Activated CD4-positive, alpha-beta T cell treated with anti-CD3 and anti-CD28 coated beads, Interleukin-2, amount 50 U/mL, for 16 hours (primary cell): Measurements from ENCODE around the gene MFAP2.

ENCODE experiments used
- DNase-seq: peaks from one replicate; pipeline ENCODE4 v3.0.0-alpha.2; 2020

MFAP2 gene

GRCh38 chr1:17007121-17007520 is 26.7 kb upstream of the MFAP2 start:
- no peak for DNase-seq

GRCh38 chr1:17005365-17005740 is 24.9 kb upstream of the MFAP2 start:
- DNase-seq, result no peak

DNA sequence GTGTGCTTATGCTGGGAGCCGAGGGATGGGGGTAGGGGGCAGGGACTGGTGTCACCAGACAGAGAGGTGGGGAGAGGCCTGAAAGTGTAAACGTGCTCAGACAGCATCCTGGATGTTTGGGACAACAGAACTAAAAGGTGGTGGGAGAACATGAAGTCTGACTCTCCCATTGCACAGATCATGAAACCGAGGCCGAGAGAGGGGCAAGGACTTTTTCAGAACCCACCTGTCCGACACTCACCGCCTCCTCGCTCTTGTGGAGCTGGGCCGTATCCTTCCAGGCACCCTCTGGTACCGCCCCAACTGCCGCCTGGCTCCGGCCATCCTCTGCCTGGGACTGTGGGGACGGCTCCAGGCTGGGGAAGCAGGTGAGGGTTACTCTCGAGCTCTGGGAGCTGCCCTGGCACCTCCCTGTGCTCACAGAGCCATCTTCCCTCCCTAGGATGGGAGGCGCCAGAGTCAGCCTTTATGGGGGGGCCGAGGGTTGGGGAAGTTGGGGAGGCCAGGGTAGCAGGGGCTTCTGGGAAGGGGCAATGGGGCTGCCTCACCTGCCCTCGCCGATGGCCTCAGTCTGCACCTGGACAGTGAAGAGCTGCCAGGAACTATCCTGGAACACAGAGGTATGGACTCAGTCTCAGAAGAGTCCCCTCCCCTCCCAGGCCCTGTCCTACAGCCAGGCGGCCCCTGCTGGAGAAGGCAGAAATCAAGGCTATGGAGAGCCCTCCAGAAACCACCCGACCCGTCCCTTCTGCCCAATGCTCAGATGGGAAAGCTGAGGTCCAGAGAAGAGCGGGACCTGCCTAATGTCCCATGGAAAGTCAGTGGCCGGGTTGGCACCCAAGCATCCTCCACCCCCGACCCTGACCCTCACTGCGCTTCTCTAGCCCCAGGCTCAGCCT is 24.3 kb upstream of the MFAP2 start:
- no peak for DNase-seq

DNA sequence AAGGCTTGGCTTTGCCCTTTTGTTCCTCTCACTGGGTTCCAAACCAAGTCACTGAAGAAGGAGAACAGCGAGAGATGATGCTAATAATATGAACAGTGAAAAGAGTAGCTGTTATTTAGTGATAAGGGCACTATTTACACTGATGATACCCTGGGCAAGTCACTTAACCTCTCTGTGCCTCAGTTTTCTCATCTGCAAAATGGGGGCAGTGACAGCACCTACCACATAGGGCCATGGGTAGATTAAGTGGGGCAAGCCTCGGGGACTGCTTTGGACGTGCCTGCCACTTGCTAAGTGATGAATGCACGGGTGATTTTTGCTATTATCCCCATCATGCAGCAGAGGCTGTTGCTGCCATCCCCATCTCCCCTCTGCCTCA is 22.1 kb upstream of the MFAP2 start:
- DNase-seq, result no peak

DNA sequence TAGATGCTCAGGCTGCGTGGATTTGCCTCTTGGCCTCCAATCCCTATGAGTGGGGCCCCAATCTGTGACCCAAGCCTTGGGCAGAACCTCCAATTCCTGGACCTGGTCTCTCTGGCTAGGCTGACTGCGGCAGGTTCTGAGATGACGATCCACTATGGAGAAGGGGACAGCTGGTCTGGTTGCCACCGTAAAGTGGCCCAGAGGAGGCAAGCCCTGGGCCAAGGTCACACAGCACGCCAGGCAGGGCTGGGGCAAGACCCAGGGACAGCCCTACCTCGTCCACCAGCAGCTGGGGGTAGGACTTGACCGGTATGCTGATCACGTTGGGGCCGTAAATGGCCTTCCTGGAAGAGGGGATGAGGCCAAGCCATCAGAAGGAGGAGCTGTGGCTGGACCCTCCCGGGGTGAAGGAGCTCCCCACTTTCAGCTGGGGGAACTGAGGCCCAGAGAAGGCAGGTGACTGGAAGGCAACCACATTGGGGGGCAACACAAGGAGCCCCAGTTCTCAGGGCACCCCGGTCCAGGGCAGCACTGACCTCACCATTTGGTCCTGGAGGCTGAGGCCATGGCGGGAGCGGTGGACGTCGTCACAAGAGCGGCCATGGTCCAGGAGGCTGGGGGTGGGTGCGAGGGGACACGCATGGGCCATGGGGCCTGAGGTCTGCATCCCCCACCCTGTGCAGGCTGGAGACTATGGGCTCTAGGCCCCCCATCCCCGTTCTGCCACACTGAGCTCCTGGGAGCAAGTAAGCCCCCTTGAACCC is 21.5 kb upstream of the MFAP2 start:
- DNase-seq, result no peak

GRCh38 chr1:16999863-17000262 is 19.4 kb upstream of the MFAP2 start:
- no peak for DNase-seq

- DNase-seq, result no peak
Measured at GRCh38 chr1:16998589-16998988, 18.2 kb upstream of the MFAP2 start.

GRCh38 chr1:16996845-16997244 is 16.4 kb upstream of the MFAP2 start:
- no peak for DNase-seq

DNA sequence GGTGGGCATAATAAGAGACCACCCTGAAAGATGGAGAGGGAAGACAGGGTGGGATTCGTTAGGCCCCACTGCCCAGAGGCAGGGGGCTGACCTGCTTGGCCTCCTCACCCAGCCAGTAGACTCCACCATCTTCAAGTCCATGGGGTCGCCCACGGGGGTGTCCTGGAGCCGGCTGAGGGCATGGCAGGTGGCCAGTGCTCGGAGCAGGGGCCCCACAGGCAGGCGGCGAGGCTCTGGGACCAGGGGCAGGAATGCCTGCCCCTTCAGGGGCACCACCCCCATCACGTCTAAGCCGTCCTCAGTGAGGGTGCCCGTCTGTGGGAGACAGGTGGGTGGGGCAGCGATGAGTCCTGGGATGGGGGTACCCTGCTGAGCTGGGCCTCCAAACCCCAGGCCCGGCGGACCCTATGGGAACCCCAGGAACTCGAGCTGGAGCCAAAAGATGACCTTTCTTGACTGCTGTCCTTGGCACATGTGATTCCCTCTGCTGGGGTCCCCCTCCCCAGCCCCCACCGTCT is 13.2 kb upstream of the MFAP2 start:
- DNase-seq, result no peak

- DNase-seq, result no peak
Measured at GRCh38 chr1:16992675-16993074, 12.3 kb upstream of the MFAP2 start.

GRCh38 chr1:16992102-16992501 is 11.7 kb upstream of the MFAP2 start:
- no peak for DNase-seq

GRCh38 chr1:16991571-16991970 is 11.2 kb upstream of the MFAP2 start:
- no peak for DNase-seq

- no peak for DNase-seq
Measured at GRCh38 chr1:16989676-16990391, 9.4 kb upstream of the MFAP2 start.

GRCh38 chr1:16988210-16988609 is 7.8 kb upstream of the MFAP2 start:
- DNase-seq, result no peak

GRCh38 chr1:16986962-16987361 is 6.5 kb upstream of the MFAP2 start:
- DNase-seq, result no peak

DNA sequence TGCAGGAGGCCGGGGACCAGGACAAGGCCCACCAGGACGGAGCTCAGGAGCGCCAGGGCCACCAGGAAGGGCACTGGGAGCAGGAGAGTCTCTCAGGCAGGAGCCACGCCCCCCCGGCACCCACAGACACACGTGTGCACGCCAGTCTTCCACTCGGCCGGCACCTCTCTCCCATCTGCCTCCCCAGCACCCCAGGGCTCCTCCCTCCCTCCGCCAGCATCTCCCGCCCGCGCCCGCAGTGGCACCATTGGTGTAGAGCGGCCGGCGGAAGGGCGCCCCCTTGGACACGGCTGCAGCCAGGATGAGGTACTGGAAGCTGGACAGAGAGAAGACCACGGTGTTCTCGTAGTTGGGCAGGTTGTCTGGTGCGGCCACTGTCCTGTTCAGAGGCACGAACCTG is 6.1 kb upstream of the MFAP2 start:
- no peak for DNase-seq

DNA sequence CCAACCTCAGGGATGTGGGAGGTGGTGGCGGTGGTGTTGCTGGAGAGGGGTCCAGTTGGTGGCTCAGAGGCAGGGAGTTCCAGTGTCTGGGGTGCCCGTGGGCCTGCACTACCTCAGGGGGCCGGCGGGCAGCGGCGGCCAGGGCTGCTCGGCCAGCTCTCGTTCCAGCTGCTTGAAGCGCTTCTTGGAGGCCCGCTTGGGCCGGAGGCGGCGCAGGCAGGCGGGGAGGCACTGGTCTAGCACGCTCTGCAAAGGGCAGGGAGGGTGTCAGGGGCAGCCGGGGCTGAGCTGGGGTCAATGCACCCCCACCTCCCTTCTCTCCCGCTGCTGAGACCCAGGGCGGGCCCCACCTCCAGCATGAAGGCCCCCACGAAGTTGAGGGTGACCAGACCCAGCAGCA is 5.7 kb upstream of the MFAP2 start:
- DNase-seq, result no peak

DNA sequence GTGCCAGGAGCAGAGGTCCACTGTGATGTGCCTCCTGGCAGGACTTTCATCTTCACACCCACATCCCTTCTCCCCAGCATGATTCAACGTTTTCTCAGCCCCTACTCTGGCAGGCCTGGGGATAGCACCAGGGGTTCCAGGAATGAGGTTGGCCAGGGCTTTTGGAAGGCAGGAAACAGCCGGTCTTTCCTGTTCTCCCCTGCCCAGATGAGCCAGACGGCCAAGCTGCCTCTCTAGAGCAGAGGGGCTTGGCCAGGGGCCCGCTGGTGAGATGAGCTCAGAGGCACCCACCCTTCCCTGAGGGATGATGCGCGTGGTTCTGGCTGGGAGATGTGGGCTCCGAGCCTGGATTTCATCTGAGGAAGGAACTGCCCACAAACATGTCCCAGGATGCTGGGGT is 4.3 kb upstream of the MFAP2 start:
- DNase-seq, result no peak

- DNase-seq, result no peak
Measured at GRCh38 chr1:16983649-16984048, 3.2 kb upstream of the MFAP2 start.

- no peak for DNase-seq
Measured at GRCh38 chr1:16982902-16983301, 2.5 kb upstream of the MFAP2 start.

DNA sequence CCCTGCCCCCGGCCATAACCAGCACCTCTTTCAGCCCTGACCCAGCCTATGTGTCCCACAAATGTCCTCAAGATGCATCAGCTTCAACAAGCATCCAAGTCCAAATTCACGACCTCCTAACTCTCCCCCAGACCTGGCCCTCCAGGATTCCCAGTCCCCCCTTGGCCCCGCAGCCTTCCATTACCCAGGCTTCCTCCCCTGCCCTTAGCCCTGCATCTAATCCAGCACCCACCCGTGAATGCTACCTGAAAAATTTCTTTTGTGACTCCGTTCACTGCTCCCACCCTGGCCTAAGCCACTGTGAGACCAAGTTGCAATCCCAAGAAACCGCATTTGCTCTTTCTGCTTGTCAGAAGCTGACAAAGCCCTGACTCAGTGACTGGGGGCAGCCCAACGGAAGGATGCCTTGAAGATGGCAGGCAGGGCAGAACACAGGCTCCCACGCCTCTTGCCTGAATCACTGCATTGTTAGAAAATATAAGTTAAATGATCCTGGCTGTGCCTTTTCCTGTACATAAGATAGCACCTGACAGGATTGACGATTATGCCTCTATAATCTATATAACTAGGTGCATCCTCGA is 939 bp upstream of the MFAP2 start:
- no peak for DNase-seq

GRCh38 chr1:16979475-16980327 is 719 bp downstream of the MFAP2 start:
- DNase-seq, result no peak
